Glomerular visceral epithelial cell (primary cell): ENCODE results near the gene WDR87.
"Not testable (repeated sequence)": the region's sequence is repeated elsewhere in the genome, so short reads cannot be mapped to it uniquely, and the experiment has no call there.

Source experiments
- DNase-seq: peaks from one replicate; pipeline ENCODE4 v3.0.0-alpha.2; 2016; ENCODE audit errors: extremely low spot score

WDR87 gene

DNA sequence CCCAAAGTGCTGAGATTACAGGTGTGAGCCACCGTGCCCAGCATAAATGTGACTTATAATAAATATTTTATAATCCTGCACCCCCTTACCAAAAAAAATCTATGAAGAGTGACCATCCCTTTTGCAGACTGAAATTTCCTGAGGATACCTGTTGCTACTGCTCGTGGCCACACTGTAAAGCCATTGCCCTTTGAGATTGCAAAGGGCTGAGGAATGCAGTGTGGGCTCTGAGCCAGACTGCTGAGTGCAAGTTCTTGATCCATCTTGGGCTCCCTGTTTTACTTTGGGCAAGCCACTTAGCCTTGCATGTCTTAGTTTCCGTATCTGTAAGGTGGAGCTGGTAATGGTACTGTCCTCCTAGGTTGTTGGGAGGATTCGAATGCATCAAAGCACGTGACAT lies 24.0 kb upstream of the WDR87 start:
- peak; percentile 64 for DNase-seq

DNA sequence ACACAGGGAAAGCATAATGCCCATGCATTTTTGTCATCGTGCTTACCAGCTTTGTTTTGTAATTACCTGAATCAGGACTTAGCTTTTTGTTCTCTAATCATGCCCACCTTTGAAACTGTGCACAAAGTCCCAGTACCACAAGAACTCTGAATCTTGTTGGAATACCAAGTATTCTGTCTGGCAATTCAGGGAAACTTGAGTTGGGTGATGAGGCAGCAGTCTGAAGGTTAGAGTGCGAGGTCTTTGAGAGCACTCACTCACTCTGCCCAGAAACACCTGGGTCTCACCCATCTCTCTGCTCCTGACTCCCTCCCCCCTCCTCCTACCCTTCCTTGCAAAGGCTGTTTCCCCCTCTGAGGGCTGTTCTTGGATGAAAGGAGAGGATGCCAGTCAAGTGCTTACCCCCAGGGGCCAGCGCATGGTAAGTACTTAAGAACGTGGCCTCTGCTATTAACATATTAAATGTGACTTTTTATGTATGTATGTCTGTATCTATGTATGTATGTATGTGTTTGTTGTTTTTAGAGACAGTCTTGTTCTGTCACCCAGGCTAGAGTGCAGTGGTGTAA lies 23.0 kb upstream of the WDR87 start:
- DNase-seq = no peak

DNA sequence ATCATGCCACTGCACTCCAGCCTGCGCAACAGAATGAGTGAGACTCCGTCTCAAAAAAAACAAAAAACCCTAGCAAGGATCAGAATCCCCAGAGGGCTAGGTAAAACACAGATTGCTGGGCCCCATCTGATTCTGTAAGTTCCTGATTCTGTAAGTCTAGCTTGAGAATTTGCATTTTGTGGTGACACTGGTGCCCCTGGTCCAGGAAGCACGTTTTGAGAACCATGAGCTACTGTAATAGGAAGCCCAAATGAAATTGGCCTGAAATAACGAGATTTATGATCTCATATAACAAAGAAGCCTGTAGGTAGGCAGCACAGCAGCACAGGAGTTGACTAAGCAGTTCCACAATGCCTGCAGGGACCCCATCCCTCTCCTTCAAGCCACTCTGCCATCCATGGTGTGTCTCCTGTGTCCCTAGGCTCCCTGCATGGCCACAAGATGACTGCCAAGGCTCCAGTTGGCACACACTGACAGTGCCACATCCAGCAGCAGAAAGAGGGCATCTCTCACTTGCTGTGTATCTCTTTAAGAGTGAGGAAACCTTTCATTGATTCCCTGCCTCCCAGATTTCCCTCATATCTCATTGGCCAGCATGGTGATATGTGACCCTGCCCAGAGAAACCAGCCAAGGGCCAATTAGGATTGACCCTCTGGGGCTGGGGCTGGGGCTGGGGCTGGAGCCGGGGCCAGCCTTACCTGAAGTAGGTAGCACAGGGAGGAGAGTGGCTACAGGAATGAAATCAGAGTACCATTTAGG lies 22.3 kb upstream of the WDR87 start:
- DNase-seq = peak; percentile 33

DNA sequence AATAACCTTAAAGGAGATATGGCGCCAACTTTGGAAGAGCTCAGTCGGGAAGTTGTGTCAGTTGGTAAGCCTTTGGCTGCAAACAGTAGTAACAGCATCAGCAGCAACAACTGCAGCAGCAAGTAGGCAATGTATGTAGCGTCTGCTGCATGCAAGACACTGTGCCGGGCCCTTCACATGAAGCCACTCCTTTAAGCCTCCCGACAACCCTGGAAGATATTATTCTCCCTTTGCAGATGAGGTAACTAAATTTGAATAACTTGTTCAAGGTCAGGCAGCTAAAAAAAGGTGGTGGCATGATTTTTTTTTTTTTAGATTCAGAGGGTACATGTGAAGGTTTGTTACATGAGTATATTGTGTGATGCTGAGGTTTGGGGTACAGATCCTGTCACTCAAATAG lies 20.3 kb upstream of the WDR87 start:
- DNase-seq = no peak

DNA sequence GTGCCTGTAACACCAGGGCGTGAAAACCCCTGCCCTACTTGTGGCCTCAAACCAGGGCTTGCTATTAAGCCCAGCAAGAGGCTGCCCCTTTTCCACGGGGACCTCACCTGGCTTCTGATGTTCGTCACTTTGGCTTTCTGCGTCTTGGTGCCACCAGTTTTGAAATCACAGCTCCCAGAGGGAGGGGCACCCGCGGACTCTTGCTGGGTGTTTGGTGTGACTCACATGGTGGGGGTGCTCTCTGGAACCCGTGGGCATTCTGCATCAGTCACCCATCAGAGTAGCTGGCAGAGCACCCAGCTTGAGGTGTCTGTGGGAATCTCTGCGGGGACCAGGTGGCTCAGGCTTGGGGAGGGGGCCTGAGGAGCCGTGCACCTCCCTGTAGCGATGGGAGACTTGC lies 19.9 kb upstream of the WDR87 start:
- no peak for DNase-seq

DNA sequence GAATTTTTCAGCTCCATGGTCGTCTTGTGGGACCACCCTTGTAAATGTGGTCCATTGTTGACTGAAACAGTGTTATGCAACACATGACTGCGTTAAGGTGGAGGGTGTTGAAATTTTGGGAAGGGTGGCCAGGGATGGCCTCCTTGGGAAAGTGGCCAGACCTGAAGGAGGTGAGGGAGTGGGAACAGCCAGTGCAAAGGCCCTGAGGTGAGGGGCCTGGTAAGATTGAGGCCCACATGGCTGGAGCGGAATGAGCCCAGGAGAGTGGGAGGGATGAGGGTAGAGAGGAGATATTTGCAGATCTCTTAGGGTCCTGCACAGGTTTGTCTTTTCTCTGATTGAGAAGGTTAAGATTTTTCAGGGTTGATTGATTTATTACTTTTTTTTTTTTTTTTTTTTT lies 18.8 kb upstream of the WDR87 start:
- DNase-seq = no peak

DNA sequence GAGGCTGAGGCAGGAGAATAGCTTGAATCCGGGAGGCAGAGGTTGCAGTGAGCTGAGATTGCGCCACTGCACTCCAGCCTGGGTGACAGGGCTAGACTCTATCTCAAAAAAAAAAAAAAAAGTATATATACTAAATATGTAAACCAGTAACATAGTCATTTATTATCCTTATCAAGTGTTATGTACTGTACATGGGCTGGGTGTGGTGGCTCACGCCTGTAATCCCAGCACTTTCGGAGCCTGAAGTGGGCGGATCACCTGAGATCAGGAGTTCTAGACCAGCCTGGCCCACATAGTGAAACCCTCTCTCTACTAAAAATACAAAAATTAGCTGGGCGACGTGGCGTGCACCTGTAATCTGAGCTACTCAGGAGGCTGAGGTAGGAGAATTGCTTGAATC lies 18.2 kb upstream of the WDR87 start:
- DNase-seq = not testable (repeated sequence)

DNA sequence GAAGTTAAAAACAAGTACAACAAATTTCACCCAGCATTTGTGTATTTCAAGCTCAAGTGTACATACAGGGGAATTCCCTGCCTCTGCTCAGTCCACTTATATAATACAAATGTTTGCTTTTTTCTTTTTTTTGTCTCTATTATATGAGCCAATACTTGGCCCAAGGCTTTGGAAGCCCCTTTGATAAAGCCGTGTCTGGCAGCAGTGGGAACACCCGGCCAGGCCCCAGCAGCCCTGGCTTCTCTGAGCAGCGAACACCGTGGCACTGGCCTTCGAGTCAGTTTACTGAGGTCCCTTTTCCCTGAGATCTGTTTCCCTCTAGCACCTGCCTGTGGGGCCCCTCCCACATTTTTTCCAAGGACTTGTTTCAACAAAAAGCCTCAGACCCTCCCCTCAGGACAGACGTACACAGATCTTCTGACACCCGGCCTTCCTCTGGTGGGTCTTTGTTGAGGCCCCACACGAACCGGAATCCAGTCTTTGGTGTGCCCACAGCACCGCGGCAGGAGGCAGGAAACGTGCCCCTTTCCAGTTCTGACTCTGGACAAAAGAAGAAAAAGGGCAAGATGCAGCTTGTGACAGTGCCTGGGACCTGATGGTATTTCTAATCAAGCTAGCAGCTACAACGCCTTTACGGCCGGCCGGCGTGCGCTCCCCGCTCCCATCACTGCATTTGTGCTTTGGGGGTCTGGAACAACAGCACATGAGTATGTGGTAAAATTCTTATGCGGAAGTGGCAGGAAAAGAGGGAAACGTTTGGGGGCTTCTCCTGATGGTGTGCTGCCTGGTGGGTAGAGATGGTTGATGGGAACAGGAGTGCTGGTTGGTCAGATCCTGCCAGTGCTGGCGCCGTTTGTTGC lies 14.4 kb upstream of the WDR87 start:
- no peak for DNase-seq

DNA sequence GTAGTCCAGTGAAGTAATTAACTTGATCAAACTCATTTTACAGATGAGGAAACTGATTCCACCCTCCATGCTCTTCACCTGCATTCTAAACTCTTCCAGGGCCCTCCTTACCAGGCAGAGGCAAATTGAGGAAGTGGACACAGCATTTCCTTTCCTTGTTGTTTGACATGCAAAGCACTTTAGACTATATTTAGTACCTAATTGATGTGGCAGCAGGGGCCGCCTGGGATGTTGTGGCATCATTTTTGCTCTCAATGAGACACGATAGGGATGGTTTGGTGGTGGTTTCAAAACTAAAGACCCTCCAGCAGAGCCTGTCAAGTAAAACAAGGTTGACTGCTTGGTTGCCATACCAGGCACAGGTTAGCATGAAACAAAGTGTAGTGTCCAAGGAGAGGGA lies 8.5 kb upstream of the WDR87 start:
- no peak for DNase-seq

DNA sequence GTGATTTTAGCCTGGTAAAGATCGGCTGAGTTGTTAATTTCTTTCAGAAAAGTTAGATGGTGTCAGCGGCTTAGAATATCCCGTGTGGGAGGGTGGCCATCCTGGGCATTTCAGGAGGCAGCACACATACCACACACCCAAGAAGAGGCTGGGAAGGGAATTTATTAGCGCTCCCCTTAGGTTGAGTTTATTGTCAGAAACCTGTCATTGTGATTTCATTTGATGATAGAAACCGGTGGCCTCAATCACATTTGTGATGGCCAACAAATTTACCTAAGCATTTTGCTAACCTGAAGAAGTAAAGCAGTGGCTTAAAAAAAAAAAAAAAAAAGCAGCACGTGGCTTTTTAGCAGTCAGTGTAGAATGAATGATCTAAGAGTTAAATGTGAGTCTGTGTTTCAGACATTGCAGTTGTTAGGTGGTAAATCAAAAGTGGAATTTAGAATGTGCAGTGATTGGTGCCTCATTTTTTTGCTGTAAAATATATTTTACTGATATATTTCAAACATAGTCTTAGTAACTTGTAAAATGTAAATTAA lies 3.3 kb upstream of the WDR87 start:
- peak; percentile 21 for DNase-seq

DNA sequence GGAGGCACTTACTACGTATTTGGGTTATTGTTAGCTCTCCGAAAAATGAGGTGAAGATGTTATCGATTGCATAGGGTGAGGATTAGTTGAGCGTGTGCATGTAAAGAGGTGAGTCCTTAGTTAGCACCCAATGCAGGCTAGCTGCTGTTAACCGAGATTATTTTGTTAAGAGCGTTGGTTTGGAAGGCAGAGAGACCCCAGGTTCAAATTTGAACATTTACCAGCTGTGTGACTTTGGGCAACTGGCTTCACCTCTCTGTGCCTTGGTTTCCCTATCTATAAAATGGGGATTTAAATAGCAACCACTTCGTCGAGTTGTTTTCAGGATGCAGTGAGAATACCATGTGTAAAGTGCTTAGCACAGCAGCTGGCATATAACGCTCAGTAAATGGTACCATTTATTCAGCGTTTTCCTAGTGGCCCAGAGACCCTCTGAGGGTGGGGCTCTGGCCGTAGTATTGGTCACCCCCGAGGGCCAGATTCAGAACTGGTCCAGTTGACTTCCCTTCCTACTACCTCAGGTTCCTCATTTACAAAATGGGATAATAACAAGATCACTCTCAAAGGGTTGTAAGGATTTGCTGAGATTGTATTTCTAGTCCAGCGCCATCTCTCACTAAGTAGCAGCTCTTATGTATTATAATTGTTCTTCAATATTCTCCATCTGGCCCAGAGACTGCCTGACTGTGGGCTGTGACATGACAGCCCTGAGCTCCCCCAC lies 1.5 kb upstream of the WDR87 start:
- DNase-seq = no peak

DNA sequence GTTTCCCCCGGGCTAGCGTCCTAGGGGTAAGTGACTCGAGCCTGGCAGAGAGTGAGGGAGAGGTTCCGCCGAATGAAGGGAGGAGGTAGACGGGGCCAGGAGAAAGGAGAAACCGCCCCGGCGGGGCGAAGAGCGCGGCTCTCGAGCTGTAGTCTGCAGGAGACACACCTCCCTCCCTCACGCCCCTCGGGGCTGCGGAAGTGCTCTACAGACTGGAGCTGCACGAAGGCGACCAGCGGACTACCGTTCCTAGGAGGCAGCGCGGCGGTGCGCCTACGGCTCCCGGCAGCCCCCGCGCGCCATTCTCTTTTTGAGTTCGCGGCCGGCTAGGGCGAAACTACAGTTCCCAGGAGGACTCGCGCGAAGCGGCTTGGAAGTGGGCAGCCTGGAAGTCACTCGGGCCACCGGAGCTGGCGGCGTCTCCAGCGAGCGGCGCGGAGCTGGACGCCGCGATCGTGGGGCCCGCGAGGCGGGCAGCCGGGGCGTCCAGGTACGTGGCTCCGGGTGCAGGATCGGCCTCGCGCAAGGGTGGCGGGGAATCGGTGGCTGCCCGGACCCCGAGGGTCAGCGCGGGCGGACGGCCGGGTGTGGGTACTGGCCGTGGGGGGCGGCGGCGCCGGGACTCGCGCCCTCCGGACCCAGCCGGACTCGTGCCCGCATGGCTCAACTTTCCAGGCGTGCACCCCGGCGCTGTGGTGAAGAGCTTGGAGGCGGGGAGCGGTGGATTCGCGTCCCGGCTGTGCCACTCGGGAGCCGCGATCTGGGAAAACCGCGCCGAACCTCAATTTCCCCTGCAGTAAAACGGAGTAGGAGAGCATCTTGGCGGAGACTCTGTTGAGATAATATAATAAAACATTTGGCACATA lies 708 bp upstream of the WDR87 start, which contains the start of gene SIPA1L3:
Gene SIPA1L3 (plus strand): TSS at position 340 of the 866 bp plus-strand sequence. CDS start 174,358 bp downstream, outside the sequence.
- DNase-seq = peak; percentile 97

DNA sequence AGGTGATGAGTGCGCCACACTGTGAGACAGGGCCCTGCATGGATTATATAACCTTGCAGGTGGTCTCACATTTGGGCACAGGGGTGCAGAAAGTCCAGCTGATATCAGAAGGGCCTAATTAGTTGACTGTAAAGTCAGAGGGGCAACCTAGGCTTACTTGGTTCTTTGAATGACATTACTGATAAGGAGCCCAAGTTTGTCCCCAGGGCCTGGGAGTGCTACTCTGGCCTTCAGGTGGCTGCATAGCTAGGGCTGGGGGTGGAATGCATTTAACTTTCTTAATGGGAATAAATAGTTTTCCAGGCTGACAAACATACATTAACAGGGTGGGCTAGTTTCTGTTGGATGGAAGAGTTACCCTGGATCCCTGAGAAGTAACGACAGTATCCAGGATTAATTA lies 3.3 kb downstream of the WDR87 start:
- no peak for DNase-seq

DNA sequence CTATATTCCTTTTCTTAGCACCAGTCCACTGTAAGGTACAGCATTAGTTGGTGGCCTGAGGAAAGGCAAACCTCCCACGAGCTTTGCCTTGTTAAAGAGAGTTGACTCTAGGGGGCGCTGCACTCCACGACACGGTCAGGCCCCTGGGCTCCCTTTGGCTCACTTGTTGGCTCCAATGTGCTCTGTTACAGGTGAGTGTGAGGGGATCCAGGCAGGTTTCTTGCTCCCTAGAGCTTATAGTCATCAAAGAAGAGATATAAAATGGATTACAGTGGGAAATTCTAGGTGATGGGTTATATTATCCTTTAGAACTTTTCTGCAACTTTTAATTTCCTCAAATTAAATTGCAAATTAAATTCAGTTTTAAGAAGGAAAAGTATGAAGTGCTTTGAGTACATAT lies 3.7 kb downstream of the WDR87 start:
- DNase-seq = peak; percentile 84

DNA sequence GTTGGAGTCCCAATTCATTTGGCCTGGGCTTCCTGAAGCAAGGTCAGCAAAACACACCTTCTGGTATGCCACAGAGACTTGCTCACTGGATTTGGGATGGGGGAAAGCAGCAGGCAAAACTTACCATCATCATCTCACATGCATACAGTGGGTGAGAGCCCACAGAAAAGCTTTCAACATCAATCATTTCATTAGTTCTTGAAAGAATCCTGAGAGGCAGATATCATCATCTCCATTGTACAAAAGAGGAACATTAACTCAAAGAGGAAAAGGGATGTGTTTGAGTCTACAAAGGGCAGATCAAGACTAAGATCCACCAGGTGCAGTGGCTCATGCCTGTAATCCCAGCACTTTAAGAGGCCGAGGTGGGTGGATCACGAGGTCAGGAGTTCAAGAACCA lies 6.4 kb downstream of the WDR87 start:
- no peak for DNase-seq

DNA sequence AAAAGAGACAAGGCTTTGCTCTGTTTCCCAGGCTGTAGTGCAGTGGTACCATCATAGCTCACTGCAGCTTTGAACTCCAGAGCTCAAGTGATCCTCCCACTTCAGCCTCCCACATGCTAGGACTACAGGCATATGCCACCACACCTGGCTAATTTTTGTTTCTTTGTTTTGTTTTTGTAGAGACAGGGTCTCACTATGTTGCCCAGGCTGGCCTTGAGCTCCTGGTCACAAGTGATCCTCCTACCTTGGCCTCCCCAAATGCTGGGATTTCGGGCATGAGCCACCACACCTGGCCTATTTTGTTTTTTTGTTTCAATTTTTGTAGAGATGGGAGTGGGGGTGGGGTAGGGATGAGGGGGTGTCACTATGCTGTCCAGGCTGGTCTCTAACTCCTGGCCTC lies 6.9 kb downstream of the WDR87 start:
- no peak for DNase-seq

DNA sequence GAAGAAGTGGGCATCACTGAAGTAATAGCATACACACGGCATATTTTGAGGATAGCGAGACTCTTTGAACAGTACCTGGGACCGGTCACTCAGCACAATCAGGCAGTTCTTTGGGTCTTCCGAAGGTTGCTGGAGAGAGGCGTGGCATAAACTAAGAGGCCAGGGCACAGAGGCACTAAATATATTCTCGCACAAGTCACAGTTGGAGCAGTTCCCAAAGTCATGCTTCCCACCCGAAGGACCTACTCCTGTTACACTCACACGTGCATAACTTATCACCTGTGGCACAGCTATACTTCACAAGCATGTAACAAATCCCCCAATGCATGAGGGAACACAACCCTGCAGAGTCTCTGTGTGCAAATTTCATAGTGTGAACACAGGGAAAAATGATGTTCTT lies 10.2 kb downstream of the WDR87 start:
- no peak for DNase-seq

DNA sequence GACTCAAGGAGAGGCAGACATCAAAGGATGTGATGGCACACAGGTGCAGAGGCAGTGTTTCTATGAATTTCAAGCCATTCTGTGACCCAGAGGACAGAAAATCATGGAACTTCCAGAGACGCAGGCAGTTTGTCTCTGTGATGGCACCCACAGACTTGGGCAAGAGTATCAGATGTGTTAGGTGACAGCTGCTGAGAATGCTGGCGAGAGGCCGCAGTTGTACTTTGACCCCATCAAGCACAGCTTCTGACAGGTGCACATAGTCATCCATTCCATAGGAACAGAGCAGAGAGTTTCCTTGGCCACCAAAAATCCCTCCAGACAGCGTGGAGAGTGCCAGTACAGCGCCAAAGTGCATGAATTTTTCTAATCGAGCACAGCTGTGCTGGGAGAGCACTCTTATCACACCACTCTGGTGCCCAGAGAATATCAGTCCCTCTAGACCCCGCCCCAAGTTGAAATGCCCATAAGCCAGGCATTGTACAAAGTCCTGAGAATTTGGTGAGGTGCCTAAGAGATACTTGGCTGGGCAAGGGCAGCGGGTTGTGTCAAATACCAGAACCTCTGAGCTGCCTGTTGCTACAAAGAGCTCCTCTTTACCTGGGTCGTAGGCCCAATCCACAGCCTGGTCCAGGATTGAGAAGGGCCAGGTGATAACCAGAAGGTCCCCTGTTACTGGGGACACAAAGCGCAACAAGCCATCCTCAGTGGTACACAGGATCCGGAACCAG lies 12.4 kb downstream of the WDR87 start:
- no peak for DNase-seq

DNA sequence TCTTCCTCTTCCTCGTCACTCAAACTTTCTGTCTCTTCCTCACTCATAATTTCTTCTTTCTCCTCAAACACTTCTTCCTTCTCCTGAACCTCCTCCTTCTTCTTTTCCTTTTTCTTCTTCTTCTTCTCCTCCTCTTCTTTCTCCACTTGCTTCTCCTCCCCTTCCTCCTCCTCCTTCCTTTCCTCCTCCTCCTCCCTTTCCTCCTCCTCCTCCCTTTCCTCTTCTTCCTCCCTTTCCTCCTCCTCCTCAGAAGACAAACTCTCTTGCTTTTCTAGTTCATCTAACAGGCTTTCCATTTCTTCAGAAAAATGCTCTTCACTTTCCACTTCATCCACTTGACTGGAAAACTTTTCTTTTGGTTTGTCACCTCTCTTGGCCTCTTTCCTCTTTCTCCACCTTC lies 19.8 kb downstream of the WDR87 start:
- no peak for DNase-seq

DNA sequence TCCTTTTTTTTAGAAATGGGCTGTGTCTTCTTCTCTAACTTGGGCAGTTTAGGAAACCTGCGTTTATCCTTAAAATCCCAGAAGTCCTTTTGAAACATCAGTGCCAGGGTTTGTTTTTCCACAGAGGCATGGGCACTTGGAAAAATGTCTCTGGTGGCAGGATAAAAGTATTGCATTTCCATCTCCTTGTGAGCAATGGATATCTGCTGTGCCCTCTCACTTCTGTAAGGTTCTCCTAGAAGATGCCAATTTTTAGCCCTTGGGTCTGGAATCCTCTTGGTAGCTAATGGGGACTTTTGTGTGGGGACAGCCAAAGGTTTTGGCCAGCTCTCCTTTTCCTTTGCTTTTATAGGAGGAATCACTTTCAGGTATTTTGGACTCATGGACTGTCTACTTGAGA lies 21.0 kb downstream of the WDR87 start:
- no peak for DNase-seq
